ENCODE data around the gene BTD.

Gene BTD

DNA sequence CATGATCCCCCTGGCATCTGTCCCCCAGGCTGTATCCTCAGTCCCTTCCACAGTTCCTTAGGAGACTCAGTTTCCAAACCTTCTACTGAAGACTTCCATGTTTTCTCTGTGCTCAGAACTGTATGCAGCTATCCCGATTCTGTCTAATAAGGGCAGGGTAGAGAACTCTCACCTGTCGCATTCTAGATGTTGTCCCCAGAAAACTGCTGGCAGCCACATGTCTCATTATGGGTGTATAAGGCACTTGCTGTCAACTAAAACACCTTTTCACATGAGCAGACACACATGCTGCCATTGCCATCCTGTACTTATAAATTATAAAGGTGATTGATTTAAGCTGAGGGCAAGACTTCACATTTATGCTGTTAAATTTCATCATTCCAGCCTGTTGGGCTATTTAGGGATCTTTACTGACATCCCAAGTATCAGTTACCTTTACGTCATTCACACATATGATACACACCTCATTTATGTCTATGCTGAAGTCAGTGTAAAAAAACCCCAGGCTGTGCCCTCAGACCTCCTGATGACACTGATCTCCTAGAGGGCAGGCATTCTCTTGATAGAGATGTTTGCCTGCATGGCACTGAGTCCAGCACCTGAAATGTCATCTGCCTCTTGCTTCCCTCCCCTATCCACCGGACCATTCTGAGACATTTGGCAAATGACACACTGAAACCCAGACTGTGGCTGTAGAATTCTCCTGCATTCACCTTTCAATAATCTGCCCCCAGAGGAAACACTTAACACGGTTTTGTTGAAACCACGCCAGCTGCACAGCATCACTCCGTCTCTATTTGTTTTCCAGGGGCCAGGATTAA lies 35.8 kb downstream of the BTD start:
- no peak for DNase-seq

DNA sequence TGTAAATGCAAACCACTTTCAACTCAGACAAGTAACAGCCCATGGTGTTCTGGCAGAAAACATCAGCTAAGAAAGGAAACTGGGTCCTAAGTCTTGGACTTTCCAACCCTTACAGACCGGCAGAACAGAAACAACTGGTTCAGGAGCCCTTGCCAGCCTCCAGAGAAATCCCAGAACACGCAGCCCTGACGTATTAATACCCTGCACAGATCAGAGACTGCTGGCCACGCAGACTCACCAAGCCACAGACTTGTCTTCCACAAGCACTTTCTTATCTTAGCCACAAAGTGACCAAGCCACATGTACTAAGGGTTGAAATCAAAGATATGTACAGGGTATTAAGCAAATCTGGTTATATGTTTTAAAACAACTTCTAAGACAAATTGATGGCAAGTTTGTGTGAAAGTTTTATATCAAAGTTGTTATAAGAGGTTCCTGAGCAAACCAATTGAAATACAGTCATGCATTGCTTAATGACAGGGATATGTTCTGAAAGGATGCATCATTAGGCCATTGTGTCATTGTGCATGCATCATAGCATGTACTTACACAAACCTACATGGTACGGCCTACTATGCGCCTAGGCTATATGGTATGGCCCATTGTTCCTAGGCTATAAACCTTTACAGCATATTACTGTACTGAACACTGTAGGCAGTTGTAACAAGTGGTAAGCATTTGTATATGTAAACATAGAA lies 36.8 kb downstream of the BTD start:
- DNase-seq, result peak; percentile 12

DNA sequence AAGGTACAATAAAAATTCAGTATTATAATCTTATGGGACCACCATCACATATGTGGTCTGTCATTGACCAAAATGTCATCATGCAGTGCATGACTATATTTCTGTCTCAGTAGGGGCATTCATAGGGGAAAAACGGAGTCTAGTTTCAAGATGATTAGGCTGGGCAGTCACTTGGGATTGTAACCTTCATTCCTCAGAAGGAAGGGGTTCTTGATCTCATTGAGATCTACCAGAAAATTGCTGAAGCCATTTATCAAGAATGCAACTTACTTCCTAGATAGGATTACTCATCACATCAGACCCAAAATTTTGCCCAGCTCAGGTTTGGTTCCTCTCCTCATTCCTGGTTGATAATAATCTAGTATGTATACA lies 37.3 kb downstream of the BTD start:
- DNase-seq, result no peak

DNA sequence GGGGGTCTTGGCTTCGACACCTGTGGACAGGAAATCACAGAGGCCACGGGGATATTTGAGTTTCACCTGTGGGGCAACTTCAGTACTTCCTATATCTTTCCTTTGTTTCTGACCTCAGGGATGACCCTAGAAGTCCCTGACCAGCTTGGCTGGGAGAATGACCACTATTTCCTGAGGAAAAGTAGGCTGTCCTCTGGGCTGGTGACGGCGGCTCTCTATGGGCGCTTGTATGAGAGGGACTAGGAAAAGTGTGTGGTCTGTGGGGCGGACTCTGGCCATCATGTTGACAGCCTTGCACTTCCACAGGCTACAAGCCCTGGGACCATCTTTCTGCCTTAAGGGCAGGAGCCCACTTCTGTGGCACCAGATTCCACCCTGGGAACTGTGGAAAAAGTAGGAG lies 43.7 kb downstream of the BTD start:
- no peak for DNase-seq

DNA sequence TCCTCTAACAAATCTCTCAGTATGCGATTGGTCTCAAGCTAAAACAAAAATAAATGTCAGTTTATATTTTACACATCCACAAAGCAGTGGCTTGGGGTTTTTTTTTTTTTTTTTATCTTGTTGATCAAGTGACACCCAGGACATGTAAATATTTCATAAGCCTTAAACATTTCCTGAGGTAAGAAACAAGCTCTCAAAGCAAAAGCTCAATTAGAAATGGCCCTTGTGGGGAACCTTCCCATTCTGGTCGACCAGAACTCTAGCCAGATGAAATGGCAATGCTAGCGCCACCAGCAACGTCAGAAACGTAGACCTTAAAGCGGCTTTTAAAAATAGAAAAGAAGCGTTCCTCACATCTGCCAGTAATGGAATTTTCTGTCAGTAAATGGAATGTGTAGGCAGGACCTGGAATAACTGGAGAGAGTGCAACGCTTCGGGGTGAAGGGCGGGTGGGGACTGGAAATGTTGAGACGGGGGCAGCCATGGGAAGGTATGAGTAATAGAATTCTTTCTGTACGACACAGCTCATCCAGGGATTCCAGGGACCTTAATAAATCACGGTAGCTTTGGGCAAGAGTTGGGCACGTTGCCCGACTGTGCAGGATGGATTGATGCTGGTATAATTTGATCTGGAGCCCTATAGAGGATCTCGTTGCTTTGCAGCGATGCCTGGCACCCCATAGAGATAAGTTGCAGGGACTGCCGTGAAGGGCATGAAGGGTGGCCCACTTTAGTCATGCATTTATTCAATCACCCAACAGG lies 44.4 kb downstream of the BTD start:
- no peak for DNase-seq

DNA sequence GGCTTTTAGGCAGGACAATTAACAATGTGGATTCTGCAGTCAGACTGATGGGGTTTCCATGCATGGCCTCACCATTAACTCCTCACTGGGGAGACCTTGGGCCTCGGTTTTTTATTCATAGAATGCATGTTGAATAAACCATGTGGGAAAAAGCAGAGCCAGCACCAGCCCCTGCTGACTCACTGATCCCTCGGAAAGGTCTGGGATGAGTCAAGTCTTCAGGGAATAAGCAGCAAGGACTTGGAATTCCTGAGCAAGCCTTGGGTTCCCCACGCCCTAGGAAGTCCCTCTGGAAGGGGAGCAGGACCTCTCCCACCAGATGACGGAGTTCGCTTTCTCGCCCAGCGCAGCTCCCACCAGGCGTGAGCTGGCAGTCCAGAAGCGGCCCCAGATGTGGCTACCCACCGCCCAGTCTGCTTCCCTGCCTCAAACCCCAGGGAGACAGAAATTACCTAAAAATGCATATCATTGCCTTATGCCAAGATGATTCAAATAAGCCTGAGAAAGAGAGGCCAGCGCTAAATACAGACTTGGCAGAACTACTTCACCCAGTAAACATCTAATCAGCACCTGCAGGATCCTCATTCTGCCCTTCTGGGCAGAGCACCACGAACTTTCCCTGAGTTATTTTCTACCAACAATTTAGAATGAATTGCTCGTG lies 45.4 kb downstream of the BTD start:
- DNase-seq, result no peak

DNA sequence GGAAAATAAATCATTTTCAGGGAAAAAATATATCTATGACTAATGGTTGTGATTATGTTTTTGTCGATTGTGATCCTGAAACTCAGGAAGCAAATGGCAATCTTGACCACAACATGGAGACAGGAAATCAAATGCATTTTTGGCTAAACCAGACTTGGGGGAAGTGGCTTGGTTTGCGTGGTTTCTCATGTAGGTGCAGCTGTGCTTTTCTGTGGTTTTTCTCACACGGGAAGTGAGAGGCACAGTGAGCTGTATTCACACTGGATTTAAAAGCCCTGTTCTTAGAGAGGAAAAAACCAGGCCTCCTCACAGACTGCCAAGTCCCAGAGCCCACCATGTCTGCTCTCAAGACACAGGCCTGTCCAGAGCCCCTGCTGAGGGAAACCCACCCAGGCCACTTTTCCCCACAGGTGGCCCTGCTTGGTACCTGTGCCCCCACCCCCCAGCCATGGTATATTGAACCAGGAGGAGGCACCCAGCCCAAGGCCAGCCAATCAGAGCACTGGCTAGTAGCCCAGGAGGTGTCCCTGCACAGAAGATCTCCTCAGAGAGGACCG lies 46.1 kb downstream of the BTD start:
- DNase-seq, result peak; percentile 43

DNA sequence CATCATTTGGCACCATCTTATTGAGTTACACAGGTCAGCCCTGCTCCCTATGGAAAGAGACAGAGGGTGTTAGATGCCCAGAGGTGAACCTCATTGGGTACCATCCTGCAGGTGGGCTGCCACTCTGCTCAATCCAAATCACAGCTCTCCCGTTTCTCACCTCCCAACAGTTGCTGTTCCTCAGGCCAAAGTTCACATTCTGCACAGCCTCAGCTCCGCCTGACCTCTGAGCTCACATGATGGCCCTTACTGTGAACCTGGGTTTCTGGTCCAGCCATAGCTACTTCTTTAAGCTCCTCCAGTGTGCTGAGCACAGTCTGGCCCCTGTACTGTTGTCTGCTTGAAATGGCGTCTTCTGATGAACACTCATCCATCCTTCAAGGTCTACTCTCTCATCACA lies 47.8 kb downstream of the BTD start:
- no peak for DNase-seq

DNA sequence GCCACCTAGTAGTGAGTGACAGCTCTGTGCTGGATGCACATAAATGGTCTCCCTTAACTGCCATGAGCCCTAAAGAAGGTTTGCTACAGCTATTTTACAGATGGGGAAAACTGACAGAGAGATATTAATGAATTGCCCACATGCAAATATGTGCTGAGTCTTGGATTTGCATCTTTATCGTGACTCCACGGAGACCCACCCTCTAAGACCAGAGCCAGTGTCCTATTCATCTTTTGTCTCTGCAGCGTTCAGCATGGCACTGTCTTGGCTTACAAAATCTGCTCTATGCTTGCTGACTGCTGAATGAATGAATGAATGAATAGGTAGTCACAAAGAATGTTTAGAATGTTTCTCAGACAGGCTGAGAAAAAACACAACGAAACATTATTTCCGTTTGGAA lies 48.3 kb downstream of the BTD start:
- no peak for DNase-seq

DNA sequence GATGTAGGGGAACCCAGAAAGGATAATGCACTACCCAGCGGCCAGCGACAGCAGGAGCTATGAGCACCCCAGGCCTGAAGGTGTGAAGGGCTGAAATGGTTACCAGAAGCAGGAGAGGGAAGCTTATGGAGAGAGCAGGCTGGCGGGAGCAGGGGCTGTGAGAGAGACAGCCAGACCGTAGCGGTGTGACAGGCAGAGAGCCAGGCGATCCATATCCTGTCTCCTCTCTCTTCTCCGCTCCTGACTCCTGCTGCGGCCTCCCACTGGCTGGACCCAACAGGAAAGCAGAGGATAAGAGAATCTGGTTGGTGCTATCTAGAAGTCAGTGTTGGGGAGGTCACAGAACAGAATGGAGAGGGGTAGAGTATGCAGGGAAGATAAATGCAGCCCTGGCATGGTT lies 49.9 kb downstream of the BTD start:
- no peak for DNase-seq

DNA sequence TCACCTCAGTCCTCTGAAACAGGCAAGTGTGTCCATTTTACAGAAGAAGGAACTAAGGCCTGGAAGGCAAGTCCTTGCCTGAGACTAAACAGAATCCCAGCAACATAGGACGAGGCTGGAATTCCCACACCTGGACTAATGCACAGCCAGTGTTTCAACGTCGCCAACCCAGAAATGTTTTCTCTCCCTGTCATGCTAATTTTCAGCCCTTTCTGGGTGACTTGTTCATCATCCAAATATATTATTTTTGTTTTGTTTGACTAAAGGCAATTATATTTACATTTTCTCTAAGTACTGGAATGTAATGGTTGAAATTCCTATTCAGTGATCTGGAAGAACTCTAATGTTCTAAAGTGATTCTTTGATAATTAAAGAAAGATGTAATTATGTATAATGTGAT lies 51.8 kb downstream of the BTD start:
- no peak for DNase-seq

DNA sequence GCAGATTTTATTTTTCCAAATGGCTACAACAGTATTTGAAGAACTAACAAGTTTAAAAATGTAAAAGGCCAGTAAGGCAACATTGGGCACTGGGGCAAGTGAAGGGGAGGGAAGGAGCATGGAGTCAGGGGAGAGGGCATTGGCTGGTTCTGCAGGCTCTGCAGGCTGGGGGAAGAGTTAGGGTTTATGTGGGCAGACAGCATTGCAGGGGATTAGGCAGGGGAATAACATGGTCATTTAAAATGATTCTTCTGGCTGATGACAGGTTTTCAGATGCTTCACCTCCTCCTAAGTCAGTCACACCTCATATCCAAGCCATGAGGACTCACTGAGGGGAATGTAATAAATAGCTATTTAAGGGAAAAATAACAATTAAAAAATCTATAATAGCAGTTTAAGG lies 52.6 kb downstream of the BTD start:
- DNase-seq, result no peak

DNA sequence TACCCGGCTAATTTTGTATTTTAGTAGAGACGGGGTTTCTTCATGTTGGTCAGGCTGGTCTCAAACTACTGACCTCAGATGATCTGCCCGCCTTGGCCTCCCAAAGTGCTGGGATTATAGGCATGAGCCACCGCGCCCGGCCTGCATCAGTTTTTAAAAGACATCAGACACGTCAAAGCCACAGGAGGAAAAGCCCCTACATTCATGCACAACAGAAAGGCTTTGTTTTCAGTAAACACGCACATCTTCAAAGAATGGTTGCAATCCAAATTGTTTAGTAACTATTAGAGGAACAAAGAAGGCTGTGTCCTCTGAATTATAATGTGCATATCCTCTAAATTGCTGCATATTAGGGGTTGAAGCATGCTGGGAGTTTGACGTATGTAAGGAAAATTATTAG lies 53.3 kb downstream of the BTD start:
- no peak for DNase-seq

DNA sequence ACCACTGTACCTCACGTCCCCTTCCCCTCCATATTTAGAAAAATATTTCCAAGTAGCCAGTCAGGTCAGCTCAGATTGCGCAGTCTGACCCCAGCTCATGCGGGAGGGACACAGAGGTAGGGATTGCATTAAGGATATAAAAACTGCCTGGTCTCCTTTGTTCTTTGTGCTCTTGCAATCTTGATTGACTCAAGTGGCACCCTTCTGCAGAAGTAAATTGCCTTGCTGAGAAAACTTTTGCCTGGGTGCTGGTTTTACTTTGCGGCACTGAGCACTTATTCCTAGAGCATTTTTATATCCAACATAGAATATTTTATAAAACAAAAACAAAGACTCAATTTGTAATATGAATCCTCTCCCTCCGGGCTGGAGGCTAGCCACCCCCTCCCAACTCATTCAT lies 54.8 kb downstream of the BTD start:
- DNase-seq, result no peak

DNA sequence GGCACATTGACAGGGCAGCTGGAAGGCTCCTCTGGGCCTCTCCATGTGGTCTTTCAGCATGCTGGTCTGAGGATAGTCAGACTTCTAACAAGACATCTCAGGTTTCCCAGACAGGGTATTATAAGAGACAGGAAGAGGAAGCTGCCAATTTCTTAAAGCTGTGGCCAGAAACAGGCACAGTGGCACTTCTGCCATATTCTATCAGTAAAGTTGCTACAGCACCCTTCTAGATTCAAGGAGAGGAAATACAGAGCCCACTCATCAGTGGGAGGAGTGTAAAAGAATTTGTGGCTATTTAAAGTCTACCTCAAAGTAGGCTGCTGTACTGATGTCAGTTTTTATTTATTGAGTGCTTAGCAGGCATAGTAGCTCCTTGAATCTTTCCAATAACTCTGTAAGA lies 55.5 kb downstream of the BTD start:
- no peak for DNase-seq

DNA sequence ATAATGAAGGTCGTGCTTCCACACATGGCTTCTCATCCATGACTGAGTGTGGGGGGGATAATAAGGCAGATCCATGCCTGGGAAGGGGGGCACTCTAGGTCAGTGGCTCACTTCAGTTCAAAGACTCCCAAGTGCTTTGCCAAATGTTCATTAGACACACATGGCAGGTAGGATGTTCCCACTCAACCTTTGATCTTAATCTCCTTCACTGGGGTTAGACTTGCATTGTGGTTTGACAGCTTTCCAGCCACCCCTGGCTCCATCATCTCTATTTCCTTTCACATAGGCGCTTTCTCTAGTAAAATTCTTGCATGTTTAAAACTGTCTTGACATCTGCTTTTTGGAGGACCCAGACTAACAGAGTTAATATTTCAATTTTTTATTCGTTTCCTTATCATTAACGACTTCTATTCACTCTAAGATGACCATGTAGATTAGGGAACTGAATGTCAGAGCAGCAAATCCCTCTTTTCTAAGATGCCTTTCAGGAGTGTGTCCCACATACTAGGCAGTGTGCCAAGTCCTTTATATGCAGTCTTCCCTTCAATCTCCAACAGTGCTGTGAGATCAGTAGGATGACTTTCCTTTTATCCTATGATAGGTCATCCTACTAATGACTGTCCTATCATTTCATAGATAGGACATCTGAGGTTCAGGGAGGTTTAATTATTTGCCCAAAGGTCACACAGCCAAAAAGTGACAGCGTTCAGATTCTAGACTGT lies 57.9 kb downstream of the BTD start:
- no peak for DNase-seq

DNA sequence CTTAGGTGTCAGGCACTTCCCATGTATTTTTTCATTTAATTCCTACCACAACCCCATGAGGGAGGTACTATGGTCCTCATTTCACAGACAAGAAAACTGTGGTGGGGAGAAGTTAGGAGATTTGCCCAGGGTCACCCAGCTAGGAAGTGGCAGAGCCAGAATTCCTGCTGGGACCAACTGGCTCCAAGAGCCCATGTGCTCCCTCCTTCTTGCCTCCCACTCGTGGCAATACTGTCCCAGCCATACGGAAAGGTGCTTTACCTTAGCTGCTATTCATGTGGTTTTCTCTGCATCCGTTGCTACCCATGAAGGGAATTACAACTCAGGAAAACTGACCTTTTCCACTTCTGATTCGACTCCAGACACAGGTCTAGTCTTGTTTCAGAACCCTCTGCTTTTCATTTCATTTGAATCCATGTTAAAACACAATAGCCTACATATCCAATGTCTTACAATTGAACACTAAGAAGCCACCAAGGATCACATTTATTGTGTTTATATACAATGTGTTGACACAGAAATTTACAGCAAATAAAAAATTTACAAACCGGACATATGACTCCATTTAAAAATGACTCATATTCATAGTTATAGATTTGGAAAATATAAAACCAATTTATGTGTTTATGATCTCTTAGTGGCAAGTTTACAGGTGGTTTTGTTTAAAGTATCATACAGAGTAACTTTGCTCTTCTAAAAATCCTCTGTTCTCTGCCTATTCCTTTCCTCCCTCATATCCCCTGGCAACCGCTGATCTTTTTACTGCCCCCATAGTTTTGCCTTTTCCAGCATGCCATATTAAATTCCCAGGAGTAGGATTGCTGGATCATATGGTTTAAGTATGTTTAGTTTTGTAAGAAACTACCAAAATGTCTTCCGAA lies 58.8 kb downstream of the BTD start:
- no peak for DNase-seq

DNA sequence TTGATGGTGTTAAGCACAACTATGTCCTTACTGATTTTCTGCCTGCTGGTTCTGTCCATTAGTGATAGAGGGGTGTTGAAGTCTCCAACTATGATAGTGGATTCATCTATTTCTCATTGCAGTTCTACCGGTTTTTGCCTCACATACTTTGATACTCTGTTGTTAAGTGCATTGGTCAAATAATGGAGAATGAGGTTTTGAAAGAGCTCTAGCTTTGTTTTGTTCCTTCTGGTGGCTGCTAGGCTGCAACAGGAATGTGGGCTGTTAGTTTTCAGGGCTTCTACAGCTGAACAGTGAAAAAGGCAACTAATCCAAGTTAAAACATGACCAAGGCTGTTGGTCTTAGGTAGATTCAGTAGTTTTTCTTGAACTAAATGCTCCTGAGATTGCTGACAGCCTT lies 62.6 kb downstream of the BTD start:
- DNase-seq, result no peak

DNA sequence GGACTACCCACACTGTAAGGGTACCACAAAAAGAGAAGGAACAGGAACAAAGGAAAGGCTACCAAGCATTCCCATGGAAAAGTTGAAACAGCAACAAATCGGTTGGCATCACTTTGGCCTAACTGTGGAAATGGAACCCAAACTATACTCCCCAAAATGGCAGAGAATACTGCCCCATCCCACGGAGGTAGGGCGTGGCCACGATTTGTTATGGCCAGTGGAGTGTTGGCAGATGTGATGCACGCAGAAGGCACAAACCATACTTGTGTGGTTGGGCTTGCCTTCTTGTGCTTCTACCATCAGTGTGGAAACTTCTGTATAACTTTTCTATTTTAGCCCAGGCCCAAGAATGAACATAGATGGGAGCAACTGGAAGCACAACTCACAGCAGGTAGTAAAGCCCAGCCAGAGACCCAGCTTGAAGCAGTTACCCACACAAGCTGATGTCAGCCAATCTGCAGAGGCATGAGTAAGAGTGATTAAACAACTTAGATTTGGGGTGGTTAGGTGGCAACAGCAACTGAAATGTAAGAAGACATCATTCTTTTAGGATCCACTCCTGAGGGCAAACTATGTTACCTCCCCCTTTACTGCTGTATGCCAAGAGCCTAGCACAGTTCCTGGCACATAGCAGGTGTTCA lies 64.1 kb downstream of the BTD start:
- DNase-seq, result no peak

DNA sequence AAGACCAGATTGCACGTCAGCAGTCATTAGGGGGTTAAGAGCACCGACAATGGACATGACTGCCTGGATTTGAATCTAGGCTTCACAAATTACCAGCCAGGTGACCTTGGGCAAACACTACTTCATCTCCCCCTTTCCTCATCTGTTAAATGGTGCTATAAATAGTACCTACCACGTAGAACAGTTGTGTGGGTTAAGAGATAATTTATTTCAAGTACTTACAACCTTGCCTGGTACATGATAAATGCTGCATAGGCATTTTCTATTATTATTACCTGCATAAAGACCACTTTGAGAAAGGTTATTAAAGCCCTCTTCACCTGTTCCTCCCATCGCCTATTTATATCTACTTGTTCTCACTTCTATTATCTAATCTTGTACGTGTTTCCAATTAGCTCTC lies 64.7 kb downstream of the BTD start:
- no peak for DNase-seq

DNA sequence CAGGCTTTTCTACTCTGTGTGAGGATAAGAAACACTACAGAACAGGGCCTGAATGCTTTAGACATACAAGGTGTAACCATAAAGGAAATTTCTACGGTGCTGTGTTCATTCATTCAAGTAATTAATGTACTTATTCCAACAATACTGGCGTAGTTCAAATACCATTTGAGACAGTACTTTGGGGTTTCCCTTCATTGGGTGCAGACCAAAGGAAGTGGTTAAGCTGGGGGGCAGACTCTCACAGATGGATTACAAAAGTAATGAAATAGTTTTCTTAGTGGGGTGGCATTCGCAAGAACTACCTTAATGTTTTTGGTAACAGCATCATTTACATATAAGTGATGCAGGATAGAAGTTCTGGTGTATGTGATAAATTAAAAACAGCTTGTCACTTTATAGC lies 65.9 kb downstream of the BTD start:
- DNase-seq, result no peak
